Esophagus squamous epithelium (tissue), 5 donors: ENCODE data around the gene PODNL1. TPM values are rescaled to one million over a fixed set of nuclear protein-coding genes. Genes with fewer than 3 reads are reported as not detected.

Source experiments
- DNase-seq: peaks from one replicate; lab custom pipeline; 2025; lab: John Stamatoyannopoulos, UW
- H3K27ac ChIP-seq, 4 donors: fragments of 200-600 bp; sonication (generic); one replicate each; pipeline ENCODE4 v1.5.1; 2016 to 2019; ENCODE audit warnings: mild to moderate bottlenecking in 1 of 4
- H3K27me3 ChIP-seq, 4 donors: fragments of 200-600 bp; sonication (generic); 1 replicate in 3 of 4; 2 replicates in 1 of 4; pipeline versions ENCODE4 v1.5.1 to v1.6.0; 2017 to 2021; ENCODE audit warnings: antibody characterized with exemption in 1 of 4
- H3K36me3 ChIP-seq, 3 donors: fragments of 200-600 bp; sonication (generic); one replicate each; pipeline ENCODE4 v1.5.1; 2016 to 2019
- H3K4me1 ChIP-seq, 3 donors: fragments of 200-600 bp; sonication (generic); one replicate each; pipeline ENCODE4 v1.5.1; 2017 to 2019
- H3K4me3 ChIP-seq, 4 donors: fragments of 200-600 bp; sonication (generic); 1 replicate in 3 of 4; 2 replicates in 1 of 4; pipeline ENCODE4 v1.5.1; 2016 to 2019; ENCODE audit warnings: mild to moderate bottlenecking in 2 of 4, moderate library complexity in 1 of 4
- H3K9me3 ChIP-seq, 3 donors: fragments of 200-600 bp; sonication (generic); one replicate each; pipeline ENCODE4 v1.5.1; 2016 to 2019
- POLR2A ChIP-seq, 4 donors: fragments of 450-650 bp; IDR thresholded peaks; one replicate each; pipeline ENCODE4 v1.6.1; 2017; ENCODE audit warnings: antibody characterized with exemption in 4 of 4, mild to moderate bottlenecking in 4 of 4, moderate library complexity in 3 of 4
- WGBS, 2 donors: methylation state at CpG; one replicate each; pipeline ENCODE4 v1.1.5; 2018; 5-methylcytosine and 5-hydroxymethylcytosine counted together
- intact Hi-C: fragments of 100-400 bp; cut with DNase I; formaldehyde crosslinking; loops from one replicate; pipeline ENCODE4 v1.15.0; 2022
- total RNA-seq, 4 donors: library from RNA; depleted of rRNA; stranded (reverse); fragments of >200 nt; gene quantifications; one replicate each; pipeline ENCODE4 v1.1.0, GENCODE V29; 2016
- TF ChIP-seq, protein P1 (sequence below), 6 experiments: fragments of 450-650 bp in 4 of 6; fragments of 200-600 bp in 2 of 6; sonication (generic) in 2 of 6; IDR thresholded peaks; one replicate each; pipeline ENCODE4 v1.5.1; 2016 to 2019; ENCODE audit warnings: antibody characterized with exemption in 6 of 6, mild to moderate bottlenecking in 4 of 6, moderate library complexity in 4 of 6
- donor health status: DM: yes; HTN: yes; CAD: no.

PODNL1 gene
- total RNA-seq, 4 donors from 2014 or later, result 2.3 to 8.0 (median 3.3) TPM

DNA sequence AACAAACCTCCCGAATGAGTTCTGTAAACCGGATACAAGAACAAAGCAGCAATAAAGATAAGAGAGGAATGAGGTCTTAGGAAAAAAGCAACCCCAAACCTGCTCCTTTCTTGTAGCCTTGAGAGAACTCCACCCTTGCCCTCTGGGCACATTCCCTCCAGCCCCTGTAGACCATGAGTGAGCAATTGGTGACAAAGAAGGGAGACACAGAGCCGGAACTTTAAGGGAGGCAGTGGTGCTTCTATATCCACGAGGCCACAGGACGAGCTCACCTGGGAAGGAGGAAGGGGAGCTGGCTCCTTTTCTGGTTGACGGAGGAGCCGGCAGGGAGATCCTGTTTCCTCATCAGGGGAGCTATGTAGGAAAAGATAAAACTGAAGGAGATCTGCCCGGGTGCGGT, 45.3 kb downstream of the PODNL1 start:
- Histone ChIP-seq H3K4me3 (no peak overlapping the region), H3K9me3 (no peaks in the 10 kb centered on the region), H3K36me3 (peaks cover 0 to 9% (median 0%) of the 10 kb centered on the region in 3 donors), H3K27ac (no peak overlapping the region), H3K4me1 (peaks cover 4 to 14% (median 6%) of the 10 kb centered on the region in 3 donors), H3K27me3 (no peaks in the 10 kb centered on the region)
- 61 to 80% methylated on average over 8 to 9 of the region's 9 CpGs for WGBS, 2 donors
- intact Hi-C loops, result no loop called here
- no peak for DNase-seq
- TF ChIP-seq, protein P1, sequence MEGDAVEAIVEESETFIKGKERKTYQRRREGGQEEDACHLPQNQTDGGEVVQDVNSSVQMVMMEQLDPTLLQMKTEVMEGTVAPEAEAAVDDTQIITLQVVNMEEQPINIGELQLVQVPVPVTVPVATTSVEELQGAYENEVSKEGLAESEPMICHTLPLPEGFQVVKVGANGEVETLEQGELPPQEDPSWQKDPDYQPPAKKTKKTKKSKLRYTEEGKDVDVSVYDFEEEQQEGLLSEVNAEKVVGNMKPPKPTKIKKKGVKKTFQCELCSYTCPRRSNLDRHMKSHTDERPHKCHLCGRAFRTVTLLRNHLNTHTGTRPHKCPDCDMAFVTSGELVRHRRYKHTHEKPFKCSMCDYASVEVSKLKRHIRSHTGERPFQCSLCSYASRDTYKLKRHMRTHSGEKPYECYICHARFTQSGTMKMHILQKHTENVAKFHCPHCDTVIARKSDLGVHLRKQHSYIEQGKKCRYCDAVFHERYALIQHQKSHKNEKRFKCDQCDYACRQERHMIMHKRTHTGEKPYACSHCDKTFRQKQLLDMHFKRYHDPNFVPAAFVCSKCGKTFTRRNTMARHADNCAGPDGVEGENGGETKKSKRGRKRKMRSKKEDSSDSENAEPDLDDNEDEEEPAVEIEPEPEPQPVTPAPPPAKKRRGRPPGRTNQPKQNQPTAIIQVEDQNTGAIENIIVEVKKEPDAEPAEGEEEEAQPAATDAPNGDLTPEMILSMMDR (IDR thresholded peaks at IDR 0.05), result no peak
- no peak for TF ChIP-seq POLR2A (IDR thresholded peaks at IDR 0.05)

DNA sequence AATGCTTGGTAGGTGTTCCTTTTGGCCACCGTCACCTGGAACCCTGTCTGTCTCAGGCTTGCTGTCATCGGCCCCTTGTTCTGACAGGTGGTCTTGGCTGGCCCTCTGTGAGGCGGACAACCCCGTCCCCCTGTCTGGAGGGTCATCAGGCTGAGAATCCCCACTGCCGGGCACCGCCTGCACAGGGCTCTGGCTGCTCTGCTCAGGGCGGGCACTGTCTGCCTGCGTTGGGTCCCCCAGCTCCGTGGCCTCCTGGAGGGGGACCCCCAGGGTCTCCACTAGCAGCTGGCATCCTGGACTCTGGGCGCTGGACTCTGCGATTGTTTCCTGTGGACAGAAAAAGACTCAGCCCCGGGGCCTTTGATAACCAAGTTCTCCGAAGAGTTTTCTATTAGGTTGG, 48.1 kb downstream of the PODNL1 start:
- intact Hi-C loops, result no loop called here
- DNase-seq, result no peak
- 77 to 94% methylated on average over 2 to 3 of the region's 13 CpGs for WGBS, 2 donors
- no peaks in the 10 kb centered on the region for H3K27me3 ChIP-seq
- H3K36me3 ChIP-seq, result peaks cover 0 to 9% (median 0%) of the 10 kb centered on the region in 3 donors
- no peak overlapping the region for H3K4me3 ChIP-seq
- peaks cover 17 to 41% (median 24%) of the 10 kb centered on the region in 3 donors for H3K4me1 ChIP-seq
- no peak overlapping the region for H3K27ac ChIP-seq
- TF ChIP-seq, protein P1 (IDR thresholded peaks at IDR 0.05), result no peak
- TF ChIP-seq POLR2A (IDR thresholded peaks at IDR 0.05), result no peak
- H3K9me3 ChIP-seq, result no peaks in the 10 kb centered on the region

DNA sequence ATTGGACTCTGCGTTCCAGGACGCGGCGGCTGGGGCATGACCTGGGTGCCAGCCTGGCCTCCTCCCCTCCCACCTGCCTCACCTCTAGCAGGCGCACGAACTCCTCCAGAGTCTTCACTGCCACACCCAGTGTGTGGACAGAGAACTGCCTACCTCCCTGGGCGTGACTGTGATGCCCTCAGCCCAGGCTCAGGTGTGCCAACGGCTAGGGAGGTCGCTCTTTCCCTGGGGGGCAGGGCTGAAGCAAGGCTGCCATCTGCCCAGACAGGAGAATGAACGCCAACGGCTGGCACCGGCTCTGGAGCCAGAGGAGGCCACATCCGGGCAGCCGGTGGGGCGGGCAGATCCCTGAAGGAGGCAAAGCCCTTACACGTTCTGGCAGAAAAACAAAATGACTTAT, 49.9 kb downstream of the PODNL1 start:
- intact Hi-C loops, result loop anchor here (10.0 kb wide), 1 partner anchor 187 kb away; the partner anchor contains the start of gene MISP3
- TF ChIP-seq, protein P1 (IDR thresholded peaks at IDR 0.05), result no peak
- peak in 1 of 4 donors; percentile 14 for TF ChIP-seq POLR2A (IDR thresholded peaks at IDR 0.05)
- no peak for DNase-seq

DNA sequence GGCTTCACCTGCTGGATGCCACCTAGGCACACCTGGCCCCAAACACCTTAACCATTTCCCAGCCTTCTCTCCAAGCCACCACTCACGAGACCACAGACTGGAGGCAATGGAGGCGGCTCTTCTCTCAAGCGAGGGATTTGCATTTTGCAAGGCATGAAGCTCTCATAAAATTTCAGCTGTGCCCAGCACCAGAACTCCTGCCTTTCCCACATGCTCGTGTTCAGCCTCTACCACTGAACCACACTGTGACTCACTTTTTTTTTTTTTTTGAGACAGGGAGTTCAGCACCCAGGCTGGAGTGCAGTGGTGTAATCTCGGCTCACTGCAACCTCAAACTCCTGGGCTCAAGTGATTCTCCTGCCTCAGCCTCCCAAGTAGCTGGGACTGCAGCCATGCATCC, 50.7 kb downstream of the PODNL1 start:
- 35 to 43% methylated on average over 3 to 5 of the region's 5 CpGs for WGBS, 2 donors
- TF ChIP-seq, protein P1 (IDR thresholded peaks at IDR 0.05), result no peak
- no peak for TF ChIP-seq POLR2A (IDR thresholded peaks at IDR 0.05)
- intact Hi-C loops, result loop anchor here (10.0 kb wide), 1 partner anchor 187 kb away; the partner anchor contains the start of gene MISP3
- H3K4me1 ChIP-seq, result peaks cover 17 to 68% (median 30%) of the 10 kb centered on the region in 3 donors
- no peaks in the 10 kb centered on the region for H3K27me3 ChIP-seq
- no peaks in the 10 kb centered on the region for H3K9me3 ChIP-seq
- peak overlapping the region; percentile 84 to 95 (median 90) for H3K27ac ChIP-seq
- H3K36me3 ChIP-seq, result peaks cover 0 to 9% (median 0%) of the 10 kb centered on the region in 3 donors
- H3K4me3 ChIP-seq, result peak overlapping the region in 1 of 4 donors; percentile 29
- no peak for DNase-seq

More for the DNA sequence above, 49.9 kb downstream of the PODNL1 start:
- H3K4me1 ChIP-seq, result peaks cover 17 to 60% (median 27%) of the 10 kb centered on the region in 3 donors
- H3K27me3 ChIP-seq, result no peaks in the 10 kb centered on the region
- H3K36me3 ChIP-seq, result peaks cover 0 to 9% (median 0%) of the 10 kb centered on the region in 3 donors
- no peak overlapping the region for H3K4me3 ChIP-seq
- H3K9me3 ChIP-seq, result no peaks in the 10 kb centered on the region
- 47% methylated on average over 3 of the region's 16 CpGs for WGBS, 2 donors
- peak overlapping the region; percentile 58 to 95 (median 90) for H3K27ac ChIP-seq

DNA sequence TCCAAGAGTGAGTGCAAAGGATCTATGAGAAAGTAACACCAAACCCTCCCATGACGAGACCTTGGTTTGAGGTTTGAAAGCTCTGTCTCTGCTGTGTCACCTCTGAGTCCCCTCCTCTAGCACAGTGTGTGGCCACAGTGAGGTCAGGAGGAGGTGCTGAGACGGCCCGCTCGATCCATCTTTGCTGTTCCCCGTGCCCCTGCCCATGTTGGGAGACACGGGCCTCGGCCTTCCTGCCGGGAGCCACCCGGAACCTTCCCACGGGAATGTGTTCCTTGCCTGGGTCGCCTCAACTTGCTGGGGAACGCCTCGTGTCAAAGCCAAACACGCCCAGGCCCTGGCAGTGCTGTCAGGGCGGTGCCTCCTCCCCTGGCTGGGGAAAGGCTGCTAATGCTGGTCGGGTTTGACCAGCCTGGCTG, 51.2 kb downstream of the PODNL1 start:
- H3K36me3 ChIP-seq, result peaks cover 0 to 6% (median 0%) of the 10 kb centered on the region in 3 donors
- H3K27me3 ChIP-seq, result no peaks in the 10 kb centered on the region
- no peak for DNase-seq
- peak overlapping the region; percentile 84 to 95 (median 90) for H3K27ac ChIP-seq
- no peak for TF ChIP-seq POLR2A (IDR thresholded peaks at IDR 0.05)
- TF ChIP-seq, protein P1 (IDR thresholded peaks at IDR 0.05), result no peak
- H3K4me3 ChIP-seq, result peak overlapping the region in 1 of 4 donors; percentile 29
- 18 to 43% methylated on average over 1 to 6 of the region's 16 CpGs for WGBS, 2 donors
- intact Hi-C loops, result loop anchor here (10.0 kb wide), 1 partner anchor 188 kb away; the partner anchor contains the start of gene MISP3
- H3K4me1 ChIP-seq, result peaks cover 17 to 73% (median 33%) of the 10 kb centered on the region in 3 donors
- no peaks in the 10 kb centered on the region for H3K9me3 ChIP-seq
